ENCODE results near the gene KIRREL1.

The KIRREL1 gene

GRCh38 chr1:158075078-158075477, 81.6 kb downstream of the KIRREL1 start:
- no peak for DNase-seq (ENCODE audit: low read depth)

GRCh38 chr1:158076441-158076840, 83.0 kb downstream of the KIRREL1 start:
- no peak for DNase-seq (ENCODE audit: low read depth)

- DNase-seq (ENCODE audit: low read depth) = no peak
Measured at GRCh38 chr1:158077411-158078256, 84.2 kb downstream of the KIRREL1 start.

GRCh38 chr1:158078569-158079080, 85.2 kb downstream of the KIRREL1 start:
- no peak for DNase-seq (ENCODE audit: low read depth)

- DNase-seq (ENCODE audit: low read depth) = no peak
Measured at GRCh38 chr1:158080066-158080465, 86.6 kb downstream of the KIRREL1 start.

- DNase-seq (ENCODE audit: low read depth) = no peak
Measured at GRCh38 chr1:158084336-158084735, 90.9 kb downstream of the KIRREL1 start.

- no peak for DNase-seq (ENCODE audit: low read depth)
Measured at GRCh38 chr1:158084747-158085146, 91.3 kb downstream of the KIRREL1 start.

GRCh38 chr1:158087320-158087927, 94.0 kb downstream of the KIRREL1 start:
- no peak for DNase-seq (ENCODE audit: low read depth)

- no peak for DNase-seq (ENCODE audit: low read depth)
Measured at GRCh38 chr1:158089476-158089875, 96.0 kb downstream of the KIRREL1 start.

GRCh38 chr1:158089925-158090637, 96.6 kb downstream of the KIRREL1 start:
- DNase-seq (ENCODE audit: low read depth) = no peak

- DNase-seq (ENCODE audit: low read depth) = no peak
Measured at GRCh38 chr1:158093376-158093775, 99.9 kb downstream of the KIRREL1 start.

GRCh38 chr1:158094571-158094970, 101.1 kb downstream of the KIRREL1 start:
- DNase-seq (ENCODE audit: low read depth) = no peak

- no peak for DNase-seq (ENCODE audit: low read depth)
Measured at GRCh38 chr1:158095737-158096335, 102.4 kb downstream of the KIRREL1 start.

GRCh38 chr1:158098256-158098655, 104.8 kb downstream of the KIRREL1 start:
- no peak for DNase-seq (ENCODE audit: low read depth)

- no peak for DNase-seq (ENCODE audit: low read depth)
Measured at GRCh38 chr1:158099185-158099584, 105.7 kb downstream of the KIRREL1 start.

- no peak for DNase-seq (ENCODE audit: low read depth)
Measured at GRCh38 chr1:158100498-158100897, 107.1 kb downstream of the KIRREL1 start.

GRCh38 chr1:158101455-158101854, 108.0 kb downstream of the KIRREL1 start:
- DNase-seq (ENCODE audit: low read depth) = no peak

- DNase-seq (ENCODE audit: low read depth) = no peak
Measured at GRCh38 chr1:158101927-158102326, 108.5 kb downstream of the KIRREL1 start.

GRCh38 chr1:158102881-158103674, 109.6 kb downstream of the KIRREL1 start:
- DNase-seq (ENCODE audit: low read depth) = no peak

- DNase-seq (ENCODE audit: low read depth) = no peak
Measured at GRCh38 chr1:158103861-158104522, 110.5 kb downstream of the KIRREL1 start.

GRCh38 chr1:158104891-158105290, 111.4 kb downstream of the KIRREL1 start:
- no peak for DNase-seq (ENCODE audit: low read depth)
